ENCODE data around the gene ARSG. TPM values are rescaled to one million over a fixed set of nuclear protein-coding genes. Genes with fewer than 3 reads are reported as not detected.

Gene ARSG
- polyA plus RNA-seq, 1 experiment, result 1.9 TPM

DNA sequence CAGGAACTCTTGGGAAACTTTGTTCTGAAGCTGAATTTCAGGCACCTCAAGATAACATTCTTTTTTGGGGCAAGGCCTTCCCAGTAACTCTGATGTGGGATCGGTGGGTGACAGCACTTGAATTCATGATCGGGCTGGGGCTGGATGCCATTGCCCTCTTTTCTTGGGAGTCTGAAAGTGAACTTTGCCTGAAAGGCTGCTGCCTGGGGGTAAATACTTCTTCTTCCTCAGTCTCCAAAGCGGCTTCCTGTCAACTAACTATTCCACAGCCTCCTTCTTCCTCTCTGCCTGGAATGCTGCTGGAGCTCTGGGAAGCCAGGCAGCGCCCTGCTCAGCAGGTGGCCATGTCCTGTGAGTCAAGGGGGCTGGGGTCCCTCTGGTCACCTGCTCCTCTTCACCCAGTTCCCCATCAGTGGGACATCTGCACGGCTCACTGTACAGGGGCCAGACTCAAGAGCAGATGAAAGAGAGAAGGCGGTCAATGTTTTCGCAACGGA is 86.5 kb downstream of the ARSG start:
- DNase-seq (ENCODE audit: low read depth, low spot score), result no peak
- H3K27me3 ChIP-seq (ENCODE audit: control insufficient read depth, insufficient read depth, low read length), result no peaks in the 10 kb centered on the region
- ChIA-PET CTCF (no interaction called here), POLR2A (no interaction called here)
- no peaks in the 10 kb centered on the region for H3K9me3 ChIP-seq (ENCODE audit: control insufficient read depth, insufficient read depth, low read length)
- H3K4me3 ChIP-seq (ENCODE audit: low read depth, low read length), result peak overlapping the region; percentile 31
- TF ChIP-seq, protein P1, sequence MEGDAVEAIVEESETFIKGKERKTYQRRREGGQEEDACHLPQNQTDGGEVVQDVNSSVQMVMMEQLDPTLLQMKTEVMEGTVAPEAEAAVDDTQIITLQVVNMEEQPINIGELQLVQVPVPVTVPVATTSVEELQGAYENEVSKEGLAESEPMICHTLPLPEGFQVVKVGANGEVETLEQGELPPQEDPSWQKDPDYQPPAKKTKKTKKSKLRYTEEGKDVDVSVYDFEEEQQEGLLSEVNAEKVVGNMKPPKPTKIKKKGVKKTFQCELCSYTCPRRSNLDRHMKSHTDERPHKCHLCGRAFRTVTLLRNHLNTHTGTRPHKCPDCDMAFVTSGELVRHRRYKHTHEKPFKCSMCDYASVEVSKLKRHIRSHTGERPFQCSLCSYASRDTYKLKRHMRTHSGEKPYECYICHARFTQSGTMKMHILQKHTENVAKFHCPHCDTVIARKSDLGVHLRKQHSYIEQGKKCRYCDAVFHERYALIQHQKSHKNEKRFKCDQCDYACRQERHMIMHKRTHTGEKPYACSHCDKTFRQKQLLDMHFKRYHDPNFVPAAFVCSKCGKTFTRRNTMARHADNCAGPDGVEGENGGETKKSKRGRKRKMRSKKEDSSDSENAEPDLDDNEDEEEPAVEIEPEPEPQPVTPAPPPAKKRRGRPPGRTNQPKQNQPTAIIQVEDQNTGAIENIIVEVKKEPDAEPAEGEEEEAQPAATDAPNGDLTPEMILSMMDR (IDR thresholded peaks at IDR 0.05; ENCODE audit: low read depth, low read length), result no peak
- peak overlapping the region; percentile 99 for H3K27ac ChIP-seq (ENCODE audit: low read depth, low read length)

DNA sequence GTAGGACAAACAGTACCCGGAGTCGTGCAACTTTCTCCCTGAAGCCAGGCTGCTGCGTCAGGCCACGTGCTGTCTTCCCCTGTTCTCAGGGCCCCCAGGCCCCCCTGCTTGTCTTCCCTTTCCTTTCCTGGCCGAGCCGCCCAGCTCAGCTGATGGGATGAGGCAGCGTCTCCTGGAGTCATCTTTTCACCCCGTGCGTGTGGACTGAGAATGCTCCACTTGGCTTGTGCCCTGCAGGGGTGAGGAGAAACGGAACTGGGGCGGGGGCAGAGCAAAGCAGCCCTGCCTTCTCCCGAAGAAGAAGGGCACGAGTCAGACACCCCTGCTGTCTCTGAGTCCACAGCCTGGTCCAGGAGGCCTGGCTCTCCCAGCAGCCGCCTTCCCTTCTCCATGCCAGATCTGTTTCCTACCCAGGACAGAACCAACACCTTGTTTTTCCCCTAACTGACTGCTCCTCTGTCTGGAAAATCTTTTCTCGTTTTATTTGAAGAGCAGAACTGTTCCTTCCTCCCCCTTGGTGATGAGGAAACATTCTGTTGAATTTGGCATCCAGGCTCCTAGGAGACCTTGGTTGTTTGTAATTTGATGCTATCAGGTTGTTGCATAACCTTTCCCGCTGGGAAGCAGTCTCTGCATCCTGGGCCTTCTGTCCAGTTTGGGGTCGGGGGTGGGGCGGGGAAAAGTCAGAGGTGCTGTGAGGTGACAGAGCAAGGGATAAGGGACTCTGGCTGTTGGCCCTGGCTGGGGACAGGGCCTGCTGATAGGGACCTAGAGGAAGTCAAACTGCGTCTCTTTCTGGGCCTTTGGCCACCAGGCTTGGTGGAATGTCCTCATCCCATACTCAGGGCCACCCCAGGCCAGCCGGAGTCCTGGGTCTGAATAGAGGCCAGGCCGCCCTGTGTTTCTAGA is 87.2 kb downstream of the ARSG start:
- CTCF ChIA-PET, result no interaction called here
- Histone ChIP-seq H3K4me3 (ENCODE audit: low read depth, low read length) (peak overlapping the region; percentile 31), H3K9me3 (ENCODE audit: control insufficient read depth, insufficient read depth, low read length) (no peaks in the 10 kb centered on the region), H3K27ac (ENCODE audit: low read depth, low read length) (peak overlapping the region; percentile 99), H3K27me3 (ENCODE audit: control insufficient read depth, insufficient read depth, low read length) (no peaks in the 10 kb centered on the region)
- POLR2A ChIA-PET, result no interaction called here
- peak; percentile 78 for DNase-seq (ENCODE audit: low read depth, low spot score)
- TF ChIP-seq, protein P1 (IDR thresholded peaks at IDR 0.05; ENCODE audit: low read depth, low read length), result no peak

DNA sequence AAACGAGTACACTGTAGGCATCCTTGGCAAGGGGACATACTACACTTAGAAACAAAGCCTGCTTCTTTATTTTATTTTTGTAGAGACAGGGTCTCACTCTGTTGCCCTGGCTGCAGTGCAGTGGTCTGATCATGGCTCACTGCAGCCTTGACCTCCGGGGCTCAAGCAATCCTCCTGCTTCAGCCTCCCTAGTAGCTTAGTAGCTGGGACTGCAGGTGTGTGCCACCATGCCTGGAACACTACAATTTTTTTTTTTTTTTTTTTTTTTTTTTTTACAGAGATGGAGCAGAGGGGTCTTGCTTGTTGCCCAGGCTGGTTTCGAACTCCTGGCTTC is 87.8 kb downstream of the ARSG start:
- POLR2A ChIA-PET, result no interaction called here
- no peak overlapping the region for H3K4me3 ChIP-seq (ENCODE audit: low read depth, low read length)
- H3K27ac ChIP-seq (ENCODE audit: low read depth, low read length), result peak overlapping the region; percentile 99
- TF ChIP-seq, protein P1 (IDR thresholded peaks at IDR 0.05; ENCODE audit: low read depth, low read length), result no peak
- H3K9me3 ChIP-seq (ENCODE audit: control insufficient read depth, insufficient read depth, low read length), result no peaks in the 10 kb centered on the region
- no peak for DNase-seq (ENCODE audit: low read depth, low spot score)
- H3K27me3 ChIP-seq (ENCODE audit: control insufficient read depth, insufficient read depth, low read length), result no peaks in the 10 kb centered on the region
- CTCF ChIA-PET, result interaction anchor here (1.7 kb wide), 1 partner anchor 20 kb away, joined by 6 read pairs; no protein-coding TSS in a partner anchor

DNA sequence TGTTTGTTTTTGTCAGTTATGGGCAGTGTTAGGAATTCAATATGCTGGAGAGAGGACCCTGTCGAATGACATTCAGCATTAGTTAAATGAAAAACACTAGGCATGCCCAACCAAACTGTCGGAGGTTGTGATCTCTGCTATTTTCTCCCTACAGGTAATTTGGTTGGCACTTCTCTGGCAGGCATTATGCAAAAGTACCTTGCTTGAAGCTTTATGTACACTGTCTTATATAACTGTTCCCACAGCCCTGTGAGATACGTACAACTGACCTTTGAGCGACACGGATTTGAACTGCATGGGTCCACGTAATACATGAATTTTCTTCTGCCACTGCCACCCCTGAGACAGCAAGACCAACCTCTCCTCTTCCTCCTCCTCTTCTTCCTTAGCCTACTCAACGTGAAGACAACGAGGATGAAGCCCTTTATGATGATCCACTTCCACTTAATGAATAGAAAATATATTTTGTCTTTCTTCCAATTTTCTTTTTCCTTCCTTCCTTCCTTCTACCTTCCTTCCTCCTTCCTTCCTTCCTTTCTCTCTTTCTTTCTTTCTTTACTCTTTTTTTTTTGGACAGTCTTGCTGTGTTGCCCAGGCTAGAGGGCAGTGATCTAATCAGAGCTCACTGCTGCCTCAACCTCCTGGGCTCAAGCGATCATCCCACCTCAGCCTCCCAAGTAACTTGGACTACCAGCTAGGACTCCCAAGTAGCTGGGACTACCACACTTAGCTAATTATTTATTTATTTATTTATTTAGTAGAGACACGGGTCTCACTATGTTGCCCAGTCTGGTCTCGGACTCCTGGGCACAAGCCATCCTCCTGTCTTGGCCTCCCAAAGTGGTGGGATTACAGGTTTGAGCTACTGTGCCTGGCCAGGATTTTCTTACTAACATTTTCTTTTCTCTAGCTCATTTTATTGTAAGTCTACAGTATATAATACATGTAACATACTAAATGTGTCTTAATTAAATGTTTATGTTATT is 88.7 kb downstream of the ARSG start:
- no peak overlapping the region for H3K4me3 ChIP-seq (ENCODE audit: low read depth, low read length)
- H3K27me3 ChIP-seq (ENCODE audit: control insufficient read depth, insufficient read depth, low read length), result no peaks in the 10 kb centered on the region
- DNase-seq (ENCODE audit: low read depth, low spot score), result no peak
- H3K9me3 ChIP-seq (ENCODE audit: control insufficient read depth, insufficient read depth, low read length), result no peaks in the 10 kb centered on the region
- ChIA-PET POLR2A (no interaction called here), CTCF (interaction anchor here (1.7 kb wide), 1 partner anchor 19 kb away, joined by 6 read pairs; no protein-coding TSS in a partner anchor)
- H3K27ac ChIP-seq (ENCODE audit: low read depth, low read length), result peak overlapping the region; percentile 87
- TF ChIP-seq, protein P1 (IDR thresholded peaks at IDR 0.05; ENCODE audit: low read depth, low read length), result no peak
